HG03520 (cell line): ENCODE results near the gene XAGE1A.
"Not testable (repeated sequence)": the region's sequence is repeated elsewhere in the genome, so short reads cannot be mapped to it uniquely, and the experiment has no call there.

Experiments used
- ATAC-seq: cut with Tn5 transposase; IDR thresholded peaks from one replicate; pipeline ENCODE4 v1.9.1; 2021; ENCODE audit warnings: mild to moderate bottlenecking, moderate library complexity; ENCODE audit not compliant: unreplicated experiment

Gene XAGE1A, protein sequence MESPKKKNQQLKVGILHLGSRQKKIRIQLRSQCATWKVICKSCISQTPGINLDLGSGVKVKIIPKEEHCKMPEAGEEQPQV

GRCh38 chrX:52495545-52496418 lies at the start of gene XAGE1A:
TSS of gene XAGE1A (plus strand) at chrX:52495808. CDS start at chrX:52497362, 1,554 bp downstream.
- ATAC-seq: not testable (repeated sequence)

GRCh38 chrX:52452031-52452430 lies 43.6 kb upstream of the XAGE1A start:
- ATAC-seq: not testable (repeated sequence)

DNA sequence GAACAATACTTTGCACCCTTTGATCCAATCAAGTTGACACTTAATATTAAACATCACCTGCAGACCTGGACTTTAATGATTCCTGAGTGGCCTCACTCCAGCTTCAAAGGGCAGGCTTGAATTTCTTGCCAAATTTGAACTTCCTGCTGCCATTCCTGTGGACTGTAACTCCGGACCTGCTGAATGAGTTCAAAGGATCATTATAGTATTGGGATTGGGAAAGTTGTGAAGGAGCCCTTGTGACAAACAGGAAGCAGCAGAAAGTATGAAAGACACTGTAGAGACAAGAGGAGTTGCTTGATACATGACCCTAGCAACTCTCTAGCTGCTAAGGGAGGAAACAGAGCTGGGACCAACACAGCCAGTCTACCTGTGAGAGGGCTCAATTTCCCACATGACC lies 24.3 kb upstream of the XAGE1A start:
- ATAC-seq: not testable (repeated sequence)

DNA sequence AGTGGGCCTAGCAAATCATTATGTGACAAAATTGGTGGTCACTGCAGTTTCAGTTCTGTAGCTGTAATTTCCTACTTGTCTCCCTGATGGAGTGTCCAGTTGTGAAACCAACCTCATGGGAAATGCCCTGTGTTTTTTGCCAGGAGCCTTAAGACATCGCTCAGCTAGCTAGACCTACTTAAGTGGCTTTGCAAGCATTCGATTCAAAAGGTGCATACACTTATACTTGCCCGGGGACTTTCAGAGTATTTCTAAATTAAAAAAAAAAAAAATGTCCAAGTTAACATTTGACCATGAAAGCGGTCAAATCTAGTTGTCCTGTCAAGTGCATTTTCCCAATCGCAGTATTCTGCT lies 788 bp downstream of the XAGE1A start:
- ATAC-seq: not testable (repeated sequence)

DNA sequence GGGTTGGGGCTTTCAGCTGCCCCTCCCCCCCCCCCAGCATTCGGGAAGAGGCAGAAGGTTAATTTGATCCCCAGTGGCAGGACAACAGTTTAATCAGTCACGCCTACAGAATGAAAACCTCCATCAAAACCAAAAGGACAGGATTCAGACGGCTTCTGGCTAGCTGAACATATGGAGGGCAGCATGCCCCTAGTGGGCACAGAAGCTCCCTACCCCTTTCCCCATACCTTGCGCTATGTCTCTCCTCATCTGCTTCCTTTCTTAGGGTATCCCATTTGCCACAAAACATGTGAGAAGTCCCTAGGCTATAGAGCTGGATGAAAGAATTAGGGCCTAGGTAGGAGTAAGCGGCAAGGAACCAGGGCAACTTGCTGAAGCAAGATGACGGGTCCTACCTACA lies 5.8 kb downstream of the XAGE1A start:
- not testable (repeated sequence) for ATAC-seq

DNA sequence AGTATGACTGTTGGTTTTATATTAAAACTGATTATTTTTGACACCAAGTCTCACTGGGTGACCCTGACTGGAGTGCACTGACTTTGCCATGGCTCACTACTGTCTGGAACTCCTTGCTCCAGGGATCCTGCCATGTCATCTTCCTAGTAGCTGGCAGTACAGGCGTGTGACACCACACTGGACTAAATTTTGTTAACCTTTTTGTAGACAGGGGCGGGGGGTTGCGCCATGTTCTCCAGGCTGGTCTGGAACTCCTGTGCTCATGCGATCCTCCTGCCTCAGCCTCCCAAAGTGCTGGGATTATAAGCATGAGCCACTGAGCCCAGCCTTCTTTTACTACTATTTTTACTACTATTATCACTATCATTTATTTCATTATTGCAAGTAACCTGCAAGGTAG lies 8.9 kb downstream of the XAGE1A start:
- no peak for ATAC-seq

GRCh38 chrX:52507331-52507730 lies 11.7 kb downstream of the XAGE1A start:
- ATAC-seq: no peak

DNA sequence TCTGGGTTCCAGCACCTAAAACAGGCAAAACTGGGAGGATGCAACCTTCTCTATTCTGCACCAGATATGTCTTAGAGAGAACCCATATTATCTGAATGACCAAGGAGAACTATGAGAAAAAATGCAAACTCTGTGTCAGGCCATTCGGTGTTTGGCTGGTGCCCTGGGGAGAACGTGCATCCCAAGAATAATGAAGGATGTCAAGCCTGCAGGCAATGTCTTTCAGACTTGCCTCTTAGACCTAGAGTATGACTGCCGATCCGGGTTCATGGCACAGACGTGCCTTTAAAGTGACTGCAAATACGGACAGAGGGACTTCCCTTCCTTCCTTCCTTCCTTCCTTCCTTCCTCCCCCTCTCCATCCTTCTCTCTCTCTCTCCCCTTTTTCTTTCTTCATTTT lies 14.3 kb downstream of the XAGE1A start:
- ATAC-seq: no peak

GRCh38 chrX:52511126-52511525 lies 15.5 kb downstream of the XAGE1A start:
- not testable (repeated sequence) for ATAC-seq

GRCh38 chrX:52516110-52516986 lies 20.7 kb downstream of the XAGE1A start:
- ATAC-seq: not testable (repeated sequence)

DNA sequence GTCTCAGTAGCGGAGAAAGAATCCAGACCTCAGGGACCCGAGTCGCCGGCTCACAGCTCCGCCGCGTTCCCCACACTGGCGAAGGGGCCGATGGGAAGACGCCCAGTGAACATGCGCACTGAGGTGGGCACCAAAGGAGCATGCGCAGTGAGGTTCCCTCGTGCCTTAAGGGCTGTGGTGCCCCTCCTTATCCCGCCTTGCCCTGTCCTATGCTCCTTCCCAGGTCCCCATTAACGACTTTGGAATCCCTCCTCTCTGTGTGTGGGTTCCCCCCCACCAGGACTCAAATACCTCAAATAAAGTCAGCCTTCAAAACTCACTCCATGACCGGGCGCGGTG lies 21.3 kb downstream of the XAGE1A start, which contains the start of gene XAGE1B:
XAGE1B (minus strand) TSS at position 77 of the 339 bp plus-strand sequence. CDS start 1,536 bp downstream, outside the sequence.
- not testable (repeated sequence) for ATAC-seq

- ATAC-seq: not testable (repeated sequence)
Observed at GRCh38 chrX:52541051-52541450, 45.4 kb downstream of the XAGE1A start.

DNA sequence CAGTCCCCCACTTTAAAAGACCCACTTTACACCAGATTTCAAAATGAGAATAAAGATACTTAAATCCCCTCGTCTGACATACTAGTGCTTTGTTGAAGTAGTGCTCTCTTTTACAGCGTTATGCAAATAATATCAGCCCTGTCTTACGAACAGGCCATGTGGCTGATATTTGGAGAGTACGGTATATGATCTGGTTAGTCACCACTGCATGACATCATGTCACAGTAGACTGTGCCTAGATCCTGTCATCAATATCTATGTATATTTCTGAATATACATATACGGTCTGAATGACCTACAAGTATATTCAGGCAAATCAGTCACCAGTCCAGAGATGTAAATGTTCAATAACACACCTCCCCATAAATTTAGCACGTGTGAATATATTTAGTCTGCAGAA lies 46.7 kb downstream of the XAGE1A start:
- ATAC-seq: no peak

- no peak for ATAC-seq
Observed at GRCh38 chrX:52544147-52544840, 48.7 kb downstream of the XAGE1A start.

- ATAC-seq: not testable (repeated sequence)
Observed at GRCh38 chrX:52548769-52549168, 53.2 kb downstream of the XAGE1A start.
